Activated CD4-positive, alpha-beta T cell treated with anti-CD3 and anti-CD28 coated beads, Interleukin-2, amount 50 U/mL, for 16 hours (primary cell): ENCODE results near the gene NGRN.

ENCODE experiments used
- DNase-seq: peaks from one replicate; pipeline ENCODE4 v3.0.0-alpha.2; 2020

The NGRN gene

GRCh38 chr15:90320062-90320884 lies 54.8 kb downstream of the NGRN start:
- DNase-seq, result peak; percentile 83

- no peak for DNase-seq
These were observed 55.4 kb downstream of the NGRN start for GRCh38 chr15:90320885-90321278.
